Activated naive CD8-positive, alpha-beta T cell treated with anti-CD3 and anti-CD28 coated beads, Interleukin-2, amount 50 U/mL, for 24 hours (primary cell): ENCODE data around the gene SMARCA4.

Experiments used
- ATAC-seq: fragments of 150-1000 bp; cut with Tn5 transposase; one replicate; pipeline ENCODE4 v1.10.0; 2021
- DNase-seq: peaks from one replicate; pipeline ENCODE4 v3.0.0; 2021
- H3K27ac Mint-ChIP-seq: one replicate; pipeline ENCODE4 v1.8.0; 2021; ENCODE audit warnings: mild to moderate bottlenecking, mixed read lengths
- H3K27me3 Mint-ChIP-seq: one replicate; pipeline ENCODE4 v1.8.0; 2021; ENCODE audit warnings: mixed read lengths
- H3K36me3 Mint-ChIP-seq: one replicate; pipeline ENCODE4 v1.8.0; 2021; ENCODE audit warnings: low read depth, mixed read lengths
- H3K4me1 Mint-ChIP-seq: one replicate; pipeline ENCODE4 v1.8.0; 2021; ENCODE audit warnings: mixed read lengths
- H3K4me3 Mint-ChIP-seq: one replicate; pipeline ENCODE4 v1.8.0; 2021; ENCODE audit warnings: mild to moderate bottlenecking, moderate library complexity, mixed read lengths
- H3K9me3 Mint-ChIP-seq: one replicate; pipeline ENCODE4 v1.8.0; 2021; ENCODE audit warnings: mixed read lengths

SMARCA4 gene

DNA sequence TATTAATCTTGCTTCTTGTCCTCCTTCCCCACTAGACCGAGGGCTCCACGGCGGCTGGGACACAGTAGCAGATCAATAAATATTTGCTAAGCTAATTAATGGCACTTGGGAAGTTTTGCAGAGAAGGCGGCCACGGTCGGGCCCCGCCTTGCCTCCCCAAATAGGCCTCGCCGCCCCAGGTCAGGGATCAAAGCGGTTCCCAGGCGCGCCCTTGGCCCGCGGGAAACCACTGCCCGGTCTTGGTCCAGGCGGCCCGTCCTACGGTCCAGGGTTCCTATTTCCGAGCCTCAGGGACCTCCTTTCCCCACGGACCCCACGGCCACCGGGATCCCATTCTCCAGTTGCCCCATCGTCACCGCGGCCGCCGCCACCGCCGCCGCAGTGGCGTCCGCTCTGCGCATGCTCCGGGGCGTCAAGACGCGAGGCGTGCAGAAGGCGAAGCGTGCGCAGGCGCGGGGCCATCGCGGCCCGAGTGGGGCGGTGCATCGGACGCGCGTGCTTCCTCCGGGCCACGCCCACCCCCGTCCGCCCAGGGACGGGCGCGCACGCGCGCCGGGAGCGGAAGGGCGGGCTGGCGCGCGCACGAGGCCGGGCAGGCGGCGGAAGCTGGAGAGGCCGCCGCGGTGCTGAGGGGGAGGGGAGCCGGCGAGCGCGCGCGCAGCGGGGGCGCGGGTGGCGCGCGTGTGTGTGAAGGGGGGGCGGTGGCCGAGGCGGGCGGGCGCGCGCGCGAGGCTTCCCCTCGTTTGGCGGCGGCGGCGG is at the start of gene SMARCA4:
Gene SMARCA4, plus strand, starts transcription at position 717 of the 759 bp plus-strand sequence. CDS start 23,122 bp downstream, outside the sequence.
- H3K27ac Mint-ChIP-seq, result peak within 1 kb of the TSS; percentile 93
- ATAC-seq (peak; percentile 61), DNase-seq (peak; percentile 99)
- no peaks in the 10 kb centered on the region for H3K27me3 Mint-ChIP-seq
- H3K4me1 Mint-ChIP-seq, result peaks cover 46% of the 10 kb centered on the region
- peak within 1 kb of the TSS; percentile 94 for H3K4me3 Mint-ChIP-seq
- H3K36me3 Mint-ChIP-seq, result peaks cover 14% of the 10 kb centered on the region
- no peaks in the 10 kb centered on the region for H3K9me3 Mint-ChIP-seq

DNA sequence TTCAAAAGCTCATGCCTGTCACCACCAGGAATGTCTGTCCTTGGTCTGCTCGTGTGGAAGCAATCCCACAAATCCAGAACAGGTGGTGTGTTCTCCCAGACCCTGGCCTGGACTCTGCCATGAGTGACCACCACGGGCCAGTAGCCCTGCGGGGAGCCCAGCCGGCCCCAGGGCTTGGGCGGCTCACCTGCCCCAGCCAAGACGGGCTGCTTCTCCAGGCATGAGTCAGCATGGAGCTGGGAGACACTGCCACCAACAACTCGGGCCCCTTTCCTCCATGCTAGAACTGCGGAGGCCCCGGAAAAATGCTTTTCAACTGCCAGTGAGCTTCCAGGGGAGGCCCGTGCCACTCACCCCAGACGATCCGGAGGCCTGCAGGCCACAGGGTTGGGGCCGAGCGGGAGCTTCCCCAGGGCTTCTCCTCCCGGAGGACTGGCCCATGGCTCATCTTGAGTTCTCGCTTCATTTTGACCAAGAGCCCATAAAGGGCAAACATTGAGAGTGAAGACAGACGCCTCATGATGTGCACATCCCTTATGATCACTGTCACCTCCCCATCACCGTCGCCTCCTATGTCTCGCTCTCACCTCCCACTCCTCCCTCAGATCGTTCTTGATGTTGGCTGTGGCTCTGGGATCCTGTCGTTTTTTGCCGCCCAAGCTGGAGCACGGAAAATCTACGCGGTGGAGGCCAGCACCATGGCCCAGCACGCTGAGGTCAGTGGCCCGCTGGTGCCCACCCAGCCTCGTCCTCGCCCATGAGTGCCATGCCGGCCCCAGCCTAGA is 49.1 kb upstream of the SMARCA4 start:
- no peak overlapping the region for H3K27ac Mint-ChIP-seq
- no peaks in the 10 kb centered on the region for H3K27me3 Mint-ChIP-seq
- H3K4me3 Mint-ChIP-seq, result no peak overlapping the region
- peaks cover 13% of the 10 kb centered on the region for H3K36me3 Mint-ChIP-seq
- no peaks in the 10 kb centered on the region for H3K4me1 Mint-ChIP-seq
- H3K9me3 Mint-ChIP-seq, result no peaks in the 10 kb centered on the region
- peak; percentile 12 for ATAC-seq
- DNase-seq, result no peak

DNA sequence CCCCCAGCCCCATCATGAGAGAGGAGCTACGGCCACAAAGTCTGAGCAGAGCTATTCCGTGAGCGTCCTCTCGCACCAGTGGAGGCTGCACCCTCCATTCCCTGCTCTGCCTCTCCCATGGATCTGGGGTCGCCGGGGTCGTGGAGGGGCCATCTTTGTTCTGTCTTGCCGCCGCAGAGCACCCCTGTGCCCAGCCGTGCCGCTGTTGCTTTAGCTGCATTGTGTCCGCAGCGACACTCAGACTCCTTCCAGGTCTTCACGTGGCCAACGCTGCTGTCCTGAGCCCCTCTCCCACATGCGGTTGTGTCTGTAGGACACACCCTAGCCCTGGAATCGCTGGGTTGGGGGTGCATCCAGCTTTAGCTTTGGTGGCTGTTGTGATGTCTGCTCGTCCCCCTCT is 48.2 kb upstream of the SMARCA4 start:
- no peak for ATAC-seq
- H3K27ac Mint-ChIP-seq, result no peak overlapping the region
- H3K36me3 Mint-ChIP-seq, result peaks cover 13% of the 10 kb centered on the region
- H3K4me1 Mint-ChIP-seq, result no peaks in the 10 kb centered on the region
- H3K4me3 Mint-ChIP-seq, result no peak overlapping the region
- DNase-seq, result no peak
- no peaks in the 10 kb centered on the region for H3K27me3 Mint-ChIP-seq
- no peaks in the 10 kb centered on the region for H3K9me3 Mint-ChIP-seq

DNA sequence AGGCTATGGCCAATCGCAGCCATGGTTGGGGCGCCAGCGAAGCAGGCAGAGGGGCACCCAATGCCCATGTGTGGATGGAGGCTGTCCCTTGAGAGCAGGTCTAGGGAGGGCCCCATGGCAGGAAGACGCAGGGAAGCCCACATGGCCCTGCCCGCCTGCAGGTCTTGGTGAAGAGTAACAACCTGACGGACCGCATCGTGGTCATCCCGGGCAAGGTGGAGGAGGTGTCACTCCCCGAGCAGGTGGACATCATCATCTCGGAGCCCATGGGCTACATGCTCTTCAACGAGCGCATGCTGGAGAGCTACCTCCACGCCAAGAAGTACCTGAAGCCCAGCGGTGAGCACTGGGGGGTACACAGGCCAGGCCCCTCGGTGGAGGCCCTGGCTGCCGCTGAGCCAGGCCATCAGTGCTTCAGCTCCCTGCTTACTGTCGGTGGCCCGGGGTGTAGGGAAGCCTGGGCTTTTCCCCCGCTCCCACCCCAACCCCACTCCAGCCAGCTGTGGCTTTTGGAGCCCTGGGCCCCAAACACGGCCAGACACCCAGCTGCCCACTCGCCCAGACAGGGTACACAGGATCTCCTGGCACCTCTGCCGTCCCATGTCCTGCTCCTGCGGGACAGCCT is 47.0 kb upstream of the SMARCA4 start:
- Mint-ChIP-seq H3K9me3 (no peaks in the 10 kb centered on the region), H3K27me3 (no peaks in the 10 kb centered on the region), H3K4me1 (no peaks in the 10 kb centered on the region), H3K27ac (no peak overlapping the region), H3K4me3 (no peak overlapping the region), H3K36me3 (peaks cover 13% of the 10 kb centered on the region)
- ATAC-seq, result no peak
- DNase-seq, result no peak

DNA sequence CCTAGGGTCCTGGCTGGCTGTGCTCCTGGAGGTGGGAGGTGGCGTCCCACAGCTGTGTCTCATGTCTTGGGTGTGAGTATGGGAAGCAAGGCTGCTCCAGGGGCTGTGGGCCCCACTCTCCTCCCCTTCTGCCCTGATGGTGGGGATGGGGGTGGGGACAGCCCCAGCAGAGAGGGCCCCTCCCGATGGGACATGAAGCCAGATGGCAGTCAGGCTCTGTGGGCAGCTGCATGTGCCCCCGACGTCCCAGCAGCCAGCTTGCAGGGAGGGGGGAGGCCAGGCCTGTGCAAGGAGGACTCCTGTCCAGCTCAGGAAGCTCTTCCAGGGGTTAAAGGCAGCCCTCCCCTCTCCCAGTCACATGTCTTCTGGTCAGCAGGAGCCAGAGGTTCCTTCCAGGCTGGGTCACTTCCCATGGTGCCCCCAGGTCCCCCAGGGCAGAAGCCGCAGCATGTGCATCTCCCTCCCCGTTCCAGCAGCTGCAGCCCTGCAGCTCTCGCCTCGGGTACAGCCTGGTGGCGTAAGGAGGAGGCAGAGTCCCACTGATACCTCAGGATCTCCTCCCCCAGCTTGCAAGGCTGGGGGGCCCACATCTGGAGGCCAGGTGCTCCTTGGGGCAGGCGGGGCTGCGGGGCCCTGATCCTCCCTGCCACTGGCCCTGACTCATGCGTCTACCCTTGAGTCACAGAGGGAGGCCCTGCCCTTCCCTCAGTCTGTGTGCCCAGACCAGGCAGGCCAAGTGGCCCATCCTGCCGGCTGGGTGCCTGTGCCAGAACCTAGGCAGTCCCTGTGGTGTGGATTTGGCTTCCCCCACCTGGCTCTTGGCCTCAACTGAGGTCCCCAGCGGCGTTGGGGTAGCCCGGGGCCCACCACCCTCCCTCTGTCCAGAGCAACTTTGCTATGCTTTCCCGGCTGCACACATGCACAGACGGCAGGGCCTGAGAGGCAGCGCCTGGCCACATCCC is 45.4 kb upstream of the SMARCA4 start:
- peak; percentile 45 for ATAC-seq
- Mint-ChIP-seq H3K4me1 (no peaks in the 10 kb centered on the region), H3K36me3 (peaks cover 13% of the 10 kb centered on the region), H3K27ac (no peak overlapping the region), H3K27me3 (no peaks in the 10 kb centered on the region), H3K4me3 (no peak overlapping the region), H3K9me3 (no peaks in the 10 kb centered on the region)
- no peak for DNase-seq

DNA sequence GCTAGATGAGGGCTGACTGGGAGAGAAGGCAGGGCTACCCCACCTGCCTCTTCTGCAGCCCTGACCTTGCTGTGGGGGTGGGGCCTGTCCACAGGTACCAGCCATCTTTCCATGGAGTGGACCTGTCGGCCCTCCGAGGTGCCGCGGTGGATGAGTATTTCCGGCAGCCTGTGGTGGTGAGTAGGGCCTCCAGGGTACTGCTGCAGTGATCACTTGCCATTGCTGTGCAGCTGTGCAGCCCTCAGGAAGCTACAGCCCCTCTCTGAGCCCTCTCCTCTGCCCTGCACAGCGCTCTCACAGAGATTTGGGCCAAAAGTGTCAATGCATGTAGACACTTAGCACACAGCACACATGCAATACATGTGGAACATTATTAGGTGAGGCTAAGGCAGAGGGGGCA is 44.2 kb upstream of the SMARCA4 start:
- Mint-ChIP-seq H3K27me3 (no peaks in the 10 kb centered on the region), H3K4me1 (no peaks in the 10 kb centered on the region), H3K27ac (no peak overlapping the region), H3K4me3 (no peak overlapping the region), H3K9me3 (no peaks in the 10 kb centered on the region), H3K36me3 (peaks cover 13% of the 10 kb centered on the region)
- ATAC-seq (no peak), DNase-seq (no peak)

DNA sequence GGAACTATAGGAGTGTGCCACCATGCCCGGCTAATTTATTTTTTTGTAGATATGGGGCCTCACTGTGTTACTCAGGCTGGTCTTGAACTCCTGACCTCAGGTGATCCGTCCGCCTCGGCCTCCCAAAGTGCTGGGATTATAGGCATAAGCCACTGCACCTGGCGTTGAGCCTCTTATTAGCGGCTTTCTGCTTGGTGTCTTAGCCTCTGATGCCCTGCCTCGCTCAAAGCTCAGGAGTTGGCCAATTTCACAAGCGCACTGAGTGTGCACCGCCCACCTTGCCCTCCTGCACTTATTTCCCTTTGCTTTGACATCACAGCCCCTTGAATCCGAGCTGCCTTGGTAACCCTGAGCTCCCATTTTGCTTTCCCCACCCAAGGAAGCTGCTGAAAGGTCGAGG is 42.5 kb upstream of the SMARCA4 start:
- ATAC-seq, result no peak
- H3K4me3 Mint-ChIP-seq, result no peak overlapping the region
- no peak overlapping the region for H3K27ac Mint-ChIP-seq
- H3K4me1 Mint-ChIP-seq, result no peaks in the 10 kb centered on the region
- H3K9me3 Mint-ChIP-seq, result no peaks in the 10 kb centered on the region
- H3K36me3 Mint-ChIP-seq, result peaks cover 6% of the 10 kb centered on the region
- H3K27me3 Mint-ChIP-seq, result no peaks in the 10 kb centered on the region
- DNase-seq, result no peak

DNA sequence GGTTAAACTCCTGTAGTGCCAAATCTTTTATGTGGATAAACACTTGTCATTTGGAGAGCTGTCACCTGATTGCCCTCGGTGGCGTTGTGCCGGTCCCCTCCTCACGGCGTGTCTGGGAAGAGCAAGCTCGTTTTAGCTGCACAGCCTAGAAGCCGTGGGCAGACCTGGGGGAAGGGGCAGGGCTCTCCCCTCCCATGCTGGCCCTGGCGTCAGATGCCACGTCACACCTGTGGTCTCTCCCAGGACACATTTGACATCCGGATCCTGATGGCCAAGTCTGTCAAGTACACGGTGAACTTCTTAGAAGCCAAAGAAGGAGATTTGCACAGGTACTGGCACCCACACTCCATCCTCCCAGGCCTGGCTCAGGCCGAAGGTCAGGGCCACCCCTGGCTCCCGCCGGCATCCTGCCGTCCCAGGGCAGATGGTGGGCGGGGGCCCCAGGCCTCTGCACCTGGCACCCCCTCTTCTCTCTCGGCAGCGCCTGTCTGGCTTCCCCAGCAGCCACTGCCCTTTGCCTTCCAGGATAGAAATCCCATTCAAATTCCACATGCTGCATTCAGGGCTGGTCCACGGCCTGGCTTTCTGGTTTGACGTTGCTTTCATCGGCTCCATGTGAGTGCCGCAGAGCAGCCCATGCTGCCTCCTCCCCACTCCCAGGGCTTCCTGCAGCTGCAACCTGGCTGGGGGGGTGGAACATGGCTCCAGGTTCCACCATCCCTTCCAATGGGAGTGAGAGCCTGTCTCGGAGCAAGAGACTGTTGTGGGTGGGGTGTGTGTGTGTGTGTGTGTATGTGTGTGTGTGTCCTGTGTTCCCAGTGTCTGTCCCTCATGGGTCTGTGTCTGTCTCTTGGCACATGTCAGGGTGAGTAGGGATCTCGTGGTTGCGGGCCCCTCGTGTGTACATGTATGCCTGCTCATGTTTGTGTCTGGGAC is 41.2 kb upstream of the SMARCA4 start:
- DNase-seq (no peak), ATAC-seq (no peak)
- Mint-ChIP-seq H3K9me3 (no peaks in the 10 kb centered on the region), H3K4me1 (no peaks in the 10 kb centered on the region), H3K27ac (no peak overlapping the region), H3K4me3 (no peak overlapping the region), H3K36me3 (peaks cover 6% of the 10 kb centered on the region), H3K27me3 (no peaks in the 10 kb centered on the region)

DNA sequence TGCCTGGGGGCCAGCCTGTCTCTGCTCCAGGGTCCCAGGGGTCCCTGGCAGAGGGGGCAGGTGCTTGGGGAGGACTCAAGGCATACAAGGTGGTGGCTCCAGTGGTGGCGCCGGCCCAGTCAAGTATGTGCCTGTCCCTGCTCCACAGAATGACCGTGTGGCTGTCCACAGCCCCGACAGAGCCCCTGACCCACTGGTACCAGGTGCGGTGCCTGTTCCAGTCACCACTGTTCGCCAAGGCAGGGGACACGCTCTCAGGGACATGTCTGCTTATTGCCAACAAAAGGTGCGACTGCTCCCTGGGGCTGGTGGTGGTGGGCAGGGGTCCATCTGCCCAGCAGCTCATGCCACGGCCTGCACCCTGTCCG is 40.6 kb upstream of the SMARCA4 start:
- H3K9me3 Mint-ChIP-seq, result no peaks in the 10 kb centered on the region
- DNase-seq (no peak), ATAC-seq (no peak)
- H3K4me3 Mint-ChIP-seq, result no peak overlapping the region
- no peaks in the 10 kb centered on the region for H3K27me3 Mint-ChIP-seq
- no peak overlapping the region for H3K27ac Mint-ChIP-seq
- H3K36me3 Mint-ChIP-seq, result peaks cover 6% of the 10 kb centered on the region
- H3K4me1 Mint-ChIP-seq, result no peaks in the 10 kb centered on the region

DNA sequence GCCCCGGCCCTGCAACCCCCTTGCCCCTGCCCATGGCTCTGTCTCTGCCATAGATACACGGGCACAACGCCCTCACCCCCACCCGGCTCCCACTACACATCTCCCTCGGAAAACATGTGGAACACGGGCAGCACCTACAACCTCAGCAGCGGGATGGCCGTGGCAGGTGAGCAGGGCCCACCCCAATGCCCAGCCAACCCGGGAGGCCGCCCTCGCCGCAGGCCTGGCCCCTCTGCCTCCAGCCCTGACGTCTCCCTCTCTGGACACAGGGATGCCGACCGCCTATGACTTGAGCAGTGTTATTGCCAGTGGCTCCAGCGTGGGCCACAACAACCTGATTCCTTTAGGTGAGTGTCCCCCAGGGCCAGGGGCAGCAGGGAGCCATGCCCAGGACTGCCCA is 40.0 kb upstream of the SMARCA4 start:
- peaks cover 6% of the 10 kb centered on the region for H3K36me3 Mint-ChIP-seq
- H3K4me1 Mint-ChIP-seq, result no peaks in the 10 kb centered on the region
- no peak overlapping the region for H3K4me3 Mint-ChIP-seq
- DNase-seq (no peak), ATAC-seq (no peak)
- H3K9me3 Mint-ChIP-seq, result no peaks in the 10 kb centered on the region
- H3K27ac Mint-ChIP-seq, result no peak overlapping the region
- H3K27me3 Mint-ChIP-seq, result no peaks in the 10 kb centered on the region

DNA sequence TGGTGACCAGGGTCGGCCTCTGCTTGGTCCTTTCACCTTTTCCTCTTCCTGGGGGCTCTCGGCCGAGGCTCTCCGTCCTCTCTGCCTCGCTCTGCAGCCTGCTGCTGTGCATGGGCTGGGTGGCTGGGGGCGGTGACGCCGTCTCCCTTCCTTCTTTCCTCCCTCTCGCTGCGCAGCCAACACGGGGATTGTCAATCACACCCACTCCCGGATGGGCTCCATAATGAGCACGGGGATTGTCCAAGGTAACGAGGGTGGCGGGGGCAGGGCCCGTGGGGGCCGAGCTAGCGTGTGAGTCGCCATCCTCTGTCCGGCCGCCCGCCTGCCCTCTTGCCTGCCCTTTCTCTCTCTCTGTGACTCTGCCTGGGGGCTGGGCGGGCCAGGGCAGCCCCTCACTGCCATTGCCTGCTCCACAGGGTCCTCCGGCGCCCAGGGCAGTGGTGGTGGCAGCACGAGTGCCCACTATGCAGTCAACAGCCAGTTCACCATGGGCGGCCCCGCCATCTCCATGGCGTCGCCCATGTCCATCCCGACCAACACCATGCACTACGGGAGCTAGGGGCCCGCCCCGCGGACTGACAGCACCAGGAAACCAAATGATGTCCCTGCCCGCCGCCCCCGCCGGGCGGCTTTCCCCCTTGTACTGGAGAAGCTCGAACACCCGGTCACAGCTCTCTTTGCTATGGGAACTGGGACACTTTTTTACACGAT is 39.5 kb upstream of the SMARCA4 start:
- no peak for DNase-seq
- Mint-ChIP-seq H3K27ac (no peak overlapping the region), H3K4me3 (no peak overlapping the region), H3K36me3 (peaks cover 4% of the 10 kb centered on the region), H3K9me3 (no peaks in the 10 kb centered on the region), H3K4me1 (no peaks in the 10 kb centered on the region), H3K27me3 (no peaks in the 10 kb centered on the region)
- no peak for ATAC-seq

DNA sequence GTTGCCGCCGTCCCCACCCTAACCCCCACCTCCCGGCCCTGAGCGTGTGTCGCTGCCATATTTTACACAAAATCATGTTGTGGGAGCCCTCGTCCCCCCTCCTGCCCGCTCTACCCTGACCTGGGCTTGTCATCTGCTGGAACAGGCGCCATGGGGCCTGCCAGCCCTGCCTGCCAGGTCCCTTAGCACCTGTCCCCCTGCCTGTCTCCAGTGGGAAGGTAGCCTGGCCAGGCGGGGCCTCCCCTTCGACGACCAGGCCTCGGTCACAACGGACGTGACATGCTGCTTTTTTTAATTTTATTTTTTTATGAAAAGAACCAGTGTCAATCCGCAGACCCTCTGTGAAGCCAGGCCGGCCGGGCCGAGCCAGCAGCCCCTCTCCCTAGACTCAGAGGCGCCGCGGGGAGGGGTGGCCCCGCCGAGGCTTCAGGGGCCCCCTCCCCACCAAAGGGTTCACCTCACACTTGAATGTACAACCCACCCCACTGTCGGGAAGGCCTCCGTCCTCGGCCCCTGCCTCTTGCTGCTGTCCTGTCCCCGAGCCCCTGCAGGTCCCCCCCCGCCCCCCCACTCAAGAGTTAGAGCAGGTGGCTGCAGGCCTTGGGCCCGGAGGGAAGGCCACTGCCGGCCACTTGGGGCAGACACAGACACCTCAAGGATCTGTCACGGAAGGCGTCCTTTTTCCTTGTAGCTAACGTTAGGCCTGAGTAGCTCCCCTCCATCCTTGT is 38.8 kb upstream of the SMARCA4 start:
- H3K27ac Mint-ChIP-seq, result no peak overlapping the region
- DNase-seq (no peak), ATAC-seq (no peak)
- H3K36me3 Mint-ChIP-seq, result peaks cover 4% of the 10 kb centered on the region
- no peaks in the 10 kb centered on the region for H3K27me3 Mint-ChIP-seq
- H3K4me1 Mint-ChIP-seq, result no peaks in the 10 kb centered on the region
- H3K9me3 Mint-ChIP-seq, result no peaks in the 10 kb centered on the region
- no peak overlapping the region for H3K4me3 Mint-ChIP-seq
